Activated effector memory CD4-positive, alpha-beta T cell treated with anti-CD3 and anti-CD28 coated beads, Interleukin-2, amount 50 U/mL, for 16 hours (primary cell): Measurements from ENCODE around the gene POFUT2.

Source experiments
- DNase-seq: peaks from one replicate; pipeline ENCODE4 v3.0.0-alpha.2; 2020

POFUT2 gene

GRCh38 chr21:45220714-45221490 is 66.8 kb downstream of the POFUT2 start:
- DNase-seq = no peak

GRCh38 chr21:45220071-45220481 is 67.6 kb downstream of the POFUT2 start:
- DNase-seq = no peak

- no peak for DNase-seq
Observed at GRCh38 chr21:45219517-45219916, 68.2 kb downstream of the POFUT2 start.

- DNase-seq = no peak
Observed at GRCh38 chr21:45217010-45217409, 70.7 kb downstream of the POFUT2 start.

GRCh38 chr21:45215213-45215612 is 72.5 kb downstream of the POFUT2 start:
- DNase-seq = no peak
